ENCODE data around the gene LRP11.

The LRP11 gene

GRCh38 chr6:149872233-149872632 lies 8.1 kb upstream of the LRP11 start:
- Histone ChIP-seq H3K4me3 (replicated peaks; ENCODE audit: insufficient read depth, low read length) (no peak overlapping the region), H3K27me3 (ENCODE audit: insufficient read depth, poor library complexity, severe bottlenecking) (no peaks in the 10 kb centered on the region), H3K27ac (replicated peaks) (no peak overlapping the region)
- TF ChIP-seq REST (IDR thresholded peaks at IDR 0.05; ENCODE audit: insufficient replicate concordance, low read depth) = no peak
- DNase-seq (ENCODE audit: low read depth in 1 of 2, low spot score in 1 of 2) = no peak

GRCh38 chr6:149871182-149871581 lies 7.0 kb upstream of the LRP11 start:
- H3K27me3 ChIP-seq (ENCODE audit: insufficient read depth, poor library complexity, severe bottlenecking) = no peaks in the 10 kb centered on the region
- DNase-seq (ENCODE audit: low read depth in 1 of 2, low spot score in 1 of 2) = no peak
- no peak overlapping the region for H3K4me3 ChIP-seq (replicated peaks; ENCODE audit: insufficient read depth, low read length)
- no peak for TF ChIP-seq GABPA (IDR thresholded peaks at IDR 0.05; ENCODE audit: low read depth)
- TF ChIP-seq CTCF (IDR thresholded peaks at IDR 0.05; ENCODE audit: insufficient read depth, low read length) = no peak
- no peak for TF ChIP-seq REST (IDR thresholded peaks at IDR 0.05; ENCODE audit: insufficient replicate concordance, low read depth)
- TF ChIP-seq SPI1 (IDR thresholded peaks at IDR 0.05; ENCODE audit: borderline replicate concordance, low read depth) = no peak
- no peak for TF ChIP-seq POLR2AphosphoS5 (IDR thresholded peaks at IDR 0.05; ENCODE audit: low read depth)
- H3K27ac ChIP-seq (replicated peaks) = no peak overlapping the region

- no peak for DNase-seq (ENCODE audit: low read depth in 1 of 2, low spot score in 1 of 2)
- TF ChIP-seq POLR2AphosphoS5 (IDR thresholded peaks at IDR 0.05; ENCODE audit: low read depth) = no peak
- TF ChIP-seq SPI1 (IDR thresholded peaks at IDR 0.05; ENCODE audit: borderline replicate concordance, low read depth) = no peak
- TF ChIP-seq CTCF (IDR thresholded peaks at IDR 0.05; ENCODE audit: insufficient read depth, low read length) = no peak
- TF ChIP-seq GABPA (IDR thresholded peaks at IDR 0.05; ENCODE audit: low read depth) = no peak
- no peak for TF ChIP-seq REST (IDR thresholded peaks at IDR 0.05; ENCODE audit: insufficient replicate concordance, low read depth)
- no peak overlapping the region for H3K4me3 ChIP-seq (replicated peaks; ENCODE audit: insufficient read depth, low read length)
- no peaks in the 10 kb centered on the region for H3K27me3 ChIP-seq (ENCODE audit: insufficient read depth, poor library complexity, severe bottlenecking)
- H3K27ac ChIP-seq (replicated peaks) = no peak overlapping the region
Measured at GRCh38 chr6:149869275-149869892, 5.2 kb upstream of the LRP11 start.

Measured in HL-60 (cell line).